COR-L47 (cell line): ENCODE results near the gene SMAP2.
"Not testable (repeated sequence)": the region's sequence is repeated elsewhere in the genome, so short reads cannot be mapped to it uniquely, and the experiment has no call there.

Experiments used
- DNase-seq: peaks from one replicate; lab custom pipeline; 2025; lab: John Stamatoyannopoulos, UW

The SMAP2 gene

GRCh38 chr1:40373323-40374283 is at the start of gene SMAP2:
SMAP2 (plus strand) TSS chr1:40373727; CDS start chr1:40374121, 394 bp downstream.
- DNase-seq, result peak; percentile 94

- not testable (repeated sequence) for DNase-seq
Observed at GRCh38 chr1:40331403-40331802, 42.1 kb upstream of the SMAP2 start.

GRCh38 chr1:40332695-40333094 is 40.8 kb upstream of the SMAP2 start:
- no peak for DNase-seq

- DNase-seq, result no peak
Observed at GRCh38 chr1:40337443-40337842, 36.1 kb upstream of the SMAP2 start.

GRCh38 chr1:40338745-40339419 is 34.6 kb upstream of the SMAP2 start:
- peak; percentile 78 for DNase-seq

- DNase-seq, result no peak
Observed at GRCh38 chr1:40339420-40340323, 33.9 kb upstream of the SMAP2 start.

GRCh38 chr1:40341491-40342380 is 31.8 kb upstream of the SMAP2 start:
- no peak for DNase-seq

- DNase-seq, result not testable (repeated sequence)
Observed at GRCh38 chr1:40342381-40342717, 31.2 kb upstream of the SMAP2 start.

- DNase-seq, result no peak
Observed at GRCh38 chr1:40344597-40344996, 28.9 kb upstream of the SMAP2 start.

- DNase-seq, result no peak
Observed at GRCh38 chr1:40350391-40350790, 23.1 kb upstream of the SMAP2 start.

GRCh38 chr1:40351124-40351523 is 22.4 kb upstream of the SMAP2 start:
- DNase-seq, result no peak

- no peak for DNase-seq
Observed at GRCh38 chr1:40352126-40352525, 21.4 kb upstream of the SMAP2 start.

GRCh38 chr1:40353082-40353481 is 20.4 kb upstream of the SMAP2 start:
- no peak for DNase-seq

- DNase-seq, result no peak
Observed at GRCh38 chr1:40357625-40358024, 15.9 kb upstream of the SMAP2 start.

GRCh38 chr1:40360631-40361030 is 12.9 kb upstream of the SMAP2 start:
- DNase-seq, result no peak

GRCh38 chr1:40361201-40361600 is 12.3 kb upstream of the SMAP2 start:
- no peak for DNase-seq

GRCh38 chr1:40361637-40362036 is 11.9 kb upstream of the SMAP2 start:
- no peak for DNase-seq

- no peak for DNase-seq
Observed at GRCh38 chr1:40362199-40362598, 11.3 kb upstream of the SMAP2 start.

- no peak for DNase-seq
Observed at GRCh38 chr1:40362699-40363098, 10.8 kb upstream of the SMAP2 start.

GRCh38 chr1:40363721-40364120 is 9.8 kb upstream of the SMAP2 start:
- DNase-seq, result no peak

GRCh38 chr1:40371707-40372258 is 1.7 kb upstream of the SMAP2 start:
- DNase-seq, result no peak
